ENCODE data around the gene IFRD2.
A peak's percentile ranks its signal among the peaks of the same experiment; 100 is the strongest.
"Not testable (repeated sequence)": the region's sequence is repeated elsewhere in the genome, so short reads cannot be mapped to it uniquely, and the experiment has no call there.

The IFRD2 gene

DNA sequence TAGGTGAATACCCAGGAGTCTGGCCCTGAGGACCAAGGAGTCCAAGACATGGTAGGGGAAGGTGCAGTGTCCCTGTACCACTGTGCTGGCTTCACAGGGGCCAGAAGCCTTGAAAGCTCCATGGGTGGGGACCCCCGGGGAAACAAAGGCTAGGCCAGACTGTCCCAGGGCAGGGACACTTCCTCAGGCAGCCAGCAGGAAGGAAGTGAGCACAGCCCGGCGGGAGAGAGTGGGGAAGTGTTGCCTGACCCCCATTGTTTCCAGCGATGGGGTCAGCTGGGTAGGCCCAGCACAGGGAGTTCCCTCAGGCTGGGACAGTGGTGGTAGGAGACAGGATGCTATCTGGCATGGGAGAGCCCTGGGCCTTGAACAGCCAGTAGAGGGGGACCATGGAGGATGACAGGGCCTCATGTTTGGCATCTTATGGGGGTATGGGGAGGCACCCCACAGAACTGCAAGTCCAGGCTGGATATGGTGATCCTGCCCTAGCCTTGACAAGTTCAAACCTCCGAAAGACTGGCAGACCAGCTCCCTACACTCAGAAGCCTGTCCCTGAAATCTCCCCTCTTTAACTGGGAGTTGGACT lies 31.5 kb upstream of the IFRD2 start:
- DNase-seq: no peak

DNA sequence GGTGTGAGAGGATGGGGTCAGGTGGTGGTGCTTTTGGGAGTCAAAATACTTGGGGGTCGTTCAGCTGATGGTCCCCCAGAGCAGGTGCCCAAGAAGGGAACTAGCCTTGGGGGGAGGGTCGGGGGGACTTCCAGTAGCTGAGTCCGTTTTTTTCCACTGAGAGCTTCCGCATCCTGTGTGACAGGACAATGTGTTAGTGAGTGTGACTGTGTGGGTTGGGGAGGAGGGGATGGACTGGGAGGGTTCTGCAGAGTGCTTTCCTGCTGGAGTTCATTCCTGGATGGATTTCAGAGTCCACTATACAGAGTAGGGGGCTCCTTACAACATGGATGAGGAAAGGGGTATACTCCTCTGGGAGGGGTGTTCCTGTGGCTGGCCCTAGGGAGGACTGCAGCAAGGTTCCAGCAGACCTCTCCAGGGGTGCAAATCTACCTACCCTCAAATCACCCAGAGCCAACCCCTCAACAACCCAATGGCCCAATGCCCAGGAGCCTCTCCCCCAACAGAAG lies 30.9 kb upstream of the IFRD2 start:
- no peak for DNase-seq

DNA sequence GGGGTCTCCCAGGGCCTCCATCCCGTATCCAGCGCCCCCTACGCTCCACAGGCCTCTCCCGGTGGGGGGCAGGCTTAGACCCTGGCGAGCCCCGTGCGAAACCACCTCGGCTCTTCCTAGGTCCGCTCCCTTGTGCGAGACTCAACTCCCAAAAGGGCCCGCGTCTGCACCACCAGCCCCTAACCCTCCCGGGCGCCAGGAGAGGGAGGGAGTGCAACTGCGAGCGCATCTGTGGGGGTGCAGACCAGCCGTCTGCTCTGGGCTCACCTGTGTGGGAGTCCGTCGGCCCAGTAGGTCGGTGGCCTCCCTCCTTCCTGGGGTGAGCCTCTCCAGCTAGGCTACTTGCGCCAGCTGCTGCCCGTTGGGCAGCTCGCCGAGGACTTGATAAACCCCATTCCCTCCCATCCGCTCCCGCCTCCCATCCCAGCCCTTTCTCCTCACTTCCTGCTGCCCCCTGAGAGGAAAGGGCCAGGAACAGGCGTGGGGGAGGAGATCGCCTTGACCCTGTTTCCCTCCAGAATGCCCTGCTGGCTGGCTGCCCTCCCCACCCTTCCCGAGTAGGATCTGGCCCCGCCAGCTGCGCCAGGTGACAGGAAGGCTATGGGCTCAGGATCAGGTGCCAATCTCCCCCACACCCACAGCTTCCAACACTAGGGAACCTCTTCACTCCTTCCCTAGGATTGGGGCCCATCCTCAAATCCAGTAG lies 30.3 kb upstream of the IFRD2 start, which contains the start of gene HYAL2:
Gene HYAL2 (minus strand): TSS at position 360 of the 706 bp plus-strand sequence. CDS start 2,256 bp downstream, outside the sequence.
- DNase-seq: no peak

DNA sequence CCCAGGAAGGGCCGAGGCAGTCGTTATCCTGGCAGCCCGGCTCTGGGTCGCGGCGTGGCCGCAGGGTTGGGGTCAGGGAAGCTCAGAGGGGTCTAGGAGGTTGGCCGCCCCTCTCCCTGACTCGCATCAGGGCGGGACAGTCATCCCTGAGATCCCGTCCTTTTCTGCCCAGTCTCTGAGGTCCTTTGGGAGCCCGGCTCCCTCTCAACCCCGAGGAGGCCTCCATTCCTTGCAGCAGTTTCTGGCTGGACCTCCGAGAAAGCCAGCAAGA lies 29.8 kb upstream of the IFRD2 start:
- DNase-seq: no peak

DNA sequence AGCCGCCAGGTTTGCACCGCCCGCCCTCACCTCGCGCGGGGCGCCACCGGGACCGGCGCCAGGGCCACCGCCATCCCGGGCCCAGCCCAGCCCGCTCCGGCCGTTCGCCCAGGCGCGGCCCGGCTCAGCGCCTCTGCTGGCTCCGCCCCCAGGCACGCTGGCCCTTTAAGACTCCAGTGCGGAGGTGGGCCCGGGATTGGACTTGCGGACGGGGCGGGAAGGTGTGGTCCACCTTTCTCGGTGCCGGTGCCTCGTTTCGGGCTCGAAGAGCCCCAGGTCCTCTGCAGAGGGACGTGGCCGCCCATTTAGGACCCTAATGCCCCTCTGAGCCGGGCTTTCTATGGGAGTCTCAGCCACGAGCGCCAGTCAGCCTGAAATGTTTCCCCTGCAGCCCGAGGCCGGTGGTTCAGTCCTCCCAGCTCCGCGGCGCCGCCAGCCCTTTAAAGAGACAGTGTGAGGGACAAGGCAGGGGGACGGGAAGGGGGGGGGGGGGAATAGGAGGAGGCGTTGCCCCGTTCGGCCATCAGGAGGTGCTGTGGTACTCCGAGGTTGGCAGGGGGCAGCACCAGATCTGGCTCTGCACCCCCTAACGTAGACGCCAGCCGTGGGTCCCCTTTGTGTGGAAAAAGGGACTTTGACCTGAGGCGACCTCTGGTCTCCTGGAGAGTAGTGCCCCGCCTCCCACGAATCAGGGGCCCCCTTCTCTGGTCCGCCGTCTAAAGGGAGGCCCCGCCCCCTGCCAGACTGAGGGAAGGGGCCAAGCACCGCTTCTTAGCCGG lies 29.3 kb upstream of the IFRD2 start:
- DNase-seq: peak; percentile 87

DNA sequence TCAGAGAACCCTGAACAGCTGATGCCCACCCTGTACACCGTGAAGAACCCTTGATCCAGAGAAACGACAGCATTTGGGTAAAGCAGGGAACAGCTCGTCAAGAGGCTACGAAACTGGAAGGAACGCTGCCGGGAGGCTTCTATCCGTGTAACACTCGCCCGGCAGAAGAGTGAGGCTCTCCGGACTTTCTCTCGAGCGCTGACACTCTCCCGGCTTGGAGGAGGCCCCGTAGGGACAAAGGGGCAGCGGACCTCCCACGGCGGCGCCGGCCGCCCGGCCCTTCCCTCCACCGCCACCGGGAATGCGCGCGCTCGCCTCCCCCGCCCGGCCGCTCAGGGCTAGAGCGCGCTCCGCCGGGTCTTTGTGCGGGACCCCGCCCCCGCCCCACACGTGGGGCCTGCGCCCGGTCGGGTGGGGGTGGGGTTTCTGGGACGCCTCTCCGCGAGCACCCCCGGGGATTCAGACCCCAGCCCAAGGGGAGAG lies 28.7 kb upstream of the IFRD2 start:
- peak; percentile 73 for DNase-seq

DNA sequence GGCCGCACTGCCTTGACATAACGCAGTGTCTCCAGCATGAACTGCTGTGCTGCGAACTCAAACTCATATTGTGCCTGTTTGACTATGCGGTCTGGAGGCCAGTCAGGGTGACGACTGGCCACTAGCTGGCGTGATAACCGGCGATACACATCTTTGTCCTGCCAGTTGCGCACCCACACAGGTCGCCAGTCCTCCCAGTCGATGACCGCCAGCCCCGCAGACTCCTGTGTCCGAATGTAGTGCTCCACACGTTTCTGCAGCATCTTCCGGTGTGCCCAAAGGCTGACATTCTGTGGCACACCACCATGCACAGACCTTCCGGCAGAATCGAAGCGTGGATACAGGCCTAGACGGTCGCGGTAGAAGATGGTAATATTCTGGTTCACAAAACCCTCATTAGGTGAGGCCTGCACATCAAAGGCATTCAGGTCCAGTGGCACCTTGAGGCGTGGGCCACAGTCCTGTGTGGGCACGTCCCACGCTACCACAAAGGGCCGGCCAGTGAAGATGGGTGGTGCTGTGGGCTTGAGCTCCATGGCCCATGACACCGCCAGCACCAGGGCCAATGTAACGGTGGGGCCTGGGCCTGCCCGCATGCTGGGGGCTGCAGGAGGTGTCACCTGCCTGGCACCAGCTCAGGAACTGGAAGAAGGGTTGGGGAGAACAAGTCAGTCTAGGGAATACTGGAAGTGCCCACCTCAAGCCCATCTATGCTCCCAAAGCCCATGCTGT lies 27.8 kb upstream of the IFRD2 start:
- DNase-seq: no peak

DNA sequence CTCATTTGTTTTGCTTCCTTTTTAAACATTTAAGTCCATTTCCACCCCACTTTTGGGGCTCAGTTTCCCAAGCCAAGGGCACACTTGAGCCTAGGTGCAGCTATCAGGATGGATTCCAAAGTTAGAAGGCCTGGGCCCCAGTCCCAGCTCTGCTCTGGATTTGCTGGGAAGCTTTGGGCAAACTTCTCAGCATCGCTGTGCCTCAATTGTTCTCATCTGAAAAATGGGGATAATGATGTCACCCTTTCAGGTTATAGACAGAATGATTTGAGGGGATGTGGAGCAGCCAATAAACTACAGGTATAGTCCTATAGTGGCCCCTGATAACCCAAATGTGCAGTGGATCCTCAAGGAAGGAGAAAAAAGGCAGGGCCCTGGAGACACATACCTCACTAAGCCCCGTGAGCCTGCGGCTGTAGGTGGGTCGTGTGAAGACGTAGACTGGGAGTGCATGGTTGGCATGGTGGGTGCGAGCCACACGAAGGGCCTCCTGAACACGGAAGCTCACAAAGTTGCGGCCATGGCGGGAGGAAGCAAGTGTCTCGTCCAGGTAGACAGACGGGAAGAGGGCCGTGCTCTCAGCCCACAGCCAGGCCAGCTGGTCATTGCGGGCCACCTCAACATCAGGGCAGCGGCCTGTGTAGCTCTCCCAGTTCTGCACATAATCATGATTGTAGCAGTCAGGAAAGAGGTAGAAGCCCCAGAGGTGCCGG lies 27.1 kb upstream of the IFRD2 start:
- DNase-seq: no peak

DNA sequence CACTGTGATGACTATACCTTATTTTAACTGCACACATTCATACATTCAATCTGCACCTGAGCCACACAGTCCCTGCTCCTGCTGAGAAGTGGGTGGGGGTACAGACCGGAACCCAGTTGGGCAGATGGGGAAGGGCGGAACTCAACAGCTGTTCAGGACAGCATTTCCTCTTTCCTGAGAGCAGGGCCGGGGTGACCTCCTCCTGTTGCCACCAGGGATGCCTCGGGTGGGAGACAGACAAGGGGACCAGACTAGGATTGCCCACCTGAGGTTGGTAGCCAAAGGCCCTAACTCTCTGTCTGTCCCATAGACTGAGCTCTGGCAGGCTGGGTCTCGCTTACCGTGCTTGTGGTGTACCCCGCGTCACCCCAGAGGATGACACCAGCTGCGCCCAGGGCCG lies 26.4 kb upstream of the IFRD2 start:
- no peak for DNase-seq

DNA sequence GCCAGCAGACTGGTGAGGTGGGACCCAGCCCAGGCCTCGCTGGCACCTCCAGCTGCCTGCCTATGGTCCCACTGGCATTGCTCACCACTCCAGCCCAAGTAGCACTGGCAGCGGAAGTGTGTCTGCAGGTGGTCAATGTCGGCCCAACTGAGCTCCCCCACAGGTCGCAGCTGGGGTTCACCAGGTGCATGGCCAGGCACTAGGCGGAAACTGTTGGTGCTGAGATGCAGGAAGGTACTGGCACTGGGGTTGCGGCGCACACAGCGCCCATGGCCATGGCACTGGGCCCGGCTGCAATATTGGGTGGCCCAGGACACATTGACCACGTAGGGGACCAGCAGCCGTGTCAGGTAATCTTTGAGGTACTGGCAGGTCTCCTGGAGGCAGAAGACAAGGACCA lies 25.9 kb upstream of the IFRD2 start:
- no peak for DNase-seq

DNA sequence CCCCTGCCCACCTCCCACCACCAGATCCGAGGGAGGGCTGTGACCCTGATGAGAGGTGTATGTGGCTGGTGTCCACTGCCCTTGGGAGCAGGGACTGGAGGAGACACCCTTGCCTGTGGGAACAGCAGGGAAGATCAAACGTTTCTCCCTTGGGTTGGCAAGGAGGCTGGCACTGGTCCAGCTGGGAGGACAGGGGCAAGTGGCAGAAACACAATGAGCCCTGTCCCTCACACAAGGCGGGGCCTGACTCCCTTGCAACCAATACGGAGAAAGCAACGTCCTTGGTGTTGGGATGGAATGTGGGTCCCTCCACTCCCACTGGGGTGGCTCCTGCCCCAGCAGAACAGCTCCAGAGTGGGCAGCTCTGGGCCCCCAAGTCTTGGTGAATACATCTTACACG lies 25.1 kb upstream of the IFRD2 start:
- DNase-seq: no peak

DNA sequence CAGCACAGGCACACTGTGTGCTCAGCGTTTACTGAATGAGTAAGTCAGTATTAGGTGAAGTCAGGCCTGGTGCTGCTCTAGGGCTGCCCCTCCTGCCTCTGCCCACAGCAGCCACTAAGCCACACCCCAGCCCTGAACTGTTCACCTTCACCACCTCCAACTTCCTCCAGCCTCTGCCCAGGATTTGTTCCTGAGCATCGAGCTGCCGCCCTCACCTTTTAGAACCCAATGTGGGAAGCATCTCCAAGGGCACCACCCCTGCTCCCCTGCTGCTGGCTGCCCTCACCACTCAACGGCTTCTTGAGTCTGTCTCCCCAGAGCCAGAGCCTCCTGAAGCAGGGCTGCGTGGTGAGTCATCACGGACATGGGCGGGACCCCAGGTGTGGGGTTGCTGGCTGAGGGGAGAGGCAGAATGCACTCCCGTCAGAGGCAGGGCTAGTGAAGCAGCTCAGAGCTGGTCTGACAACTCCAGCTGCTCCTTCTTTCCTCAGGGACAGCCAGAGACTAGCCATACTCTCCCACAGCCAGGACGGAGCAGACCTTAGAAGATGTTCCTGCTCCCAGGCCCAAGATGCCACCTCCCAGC lies 24.5 kb upstream of the IFRD2 start:
- peak; percentile 38 for DNase-seq

DNA sequence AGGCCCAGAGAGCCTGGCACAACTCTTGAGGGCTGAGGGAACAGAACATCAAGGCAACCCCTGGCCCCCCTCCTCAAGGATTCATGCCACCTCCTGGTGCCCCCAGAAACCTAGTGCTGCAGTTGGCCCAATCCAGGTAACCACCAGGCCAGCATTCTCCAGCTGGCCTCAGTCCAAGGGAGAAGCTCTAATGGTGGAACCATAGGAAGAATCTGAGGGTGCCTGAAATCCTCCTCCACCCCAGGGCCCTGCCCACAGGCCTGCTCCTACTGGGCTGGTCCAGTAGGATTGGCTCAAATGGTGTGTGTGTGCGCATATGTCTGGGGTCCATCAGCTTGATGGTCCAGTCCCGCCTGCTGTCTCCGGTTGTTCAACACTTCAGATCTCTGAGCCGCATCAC lies 22.6 kb upstream of the IFRD2 start:
- no peak for DNase-seq

DNA sequence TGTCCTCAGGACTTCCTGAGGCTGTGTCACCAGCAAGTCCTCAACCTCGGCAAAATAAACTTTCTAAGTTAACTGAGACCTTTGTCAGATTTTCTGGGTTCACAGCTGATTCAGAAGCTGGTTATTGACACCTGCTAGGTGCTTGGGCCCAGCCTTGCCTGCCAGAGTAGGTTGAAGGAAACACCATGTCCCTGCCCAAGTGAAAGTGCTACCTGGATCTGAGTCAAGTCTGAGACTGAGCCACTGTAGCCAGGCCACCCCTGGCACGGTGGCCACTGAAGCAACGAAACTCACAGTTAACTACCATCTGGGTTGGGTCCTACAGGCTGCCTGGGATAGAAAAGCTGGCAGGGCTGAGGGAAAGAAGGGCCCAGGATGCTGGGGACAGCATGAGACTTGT lies 22.1 kb upstream of the IFRD2 start:
- DNase-seq: no peak

DNA sequence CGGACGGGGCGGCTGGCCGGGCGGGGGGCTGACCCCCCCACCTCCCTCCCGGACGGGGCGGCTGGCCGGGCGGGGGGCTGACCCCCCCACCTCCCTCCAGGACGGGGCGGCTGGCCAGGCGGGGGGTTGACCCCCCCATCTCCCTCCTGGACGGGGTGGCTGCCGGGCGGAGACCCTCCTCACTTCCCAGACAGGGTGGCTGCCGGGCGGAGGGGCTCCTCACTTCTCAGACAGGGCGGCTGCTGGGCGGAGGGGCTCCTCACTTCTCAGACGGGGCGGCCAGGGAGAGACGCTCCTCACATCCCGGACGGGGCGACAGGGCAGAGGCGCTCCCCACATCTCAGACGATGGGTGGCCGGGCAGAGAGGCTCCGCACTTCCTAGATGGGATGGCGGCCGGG lies 19.8 kb upstream of the IFRD2 start:
- DNase-seq: not testable (repeated sequence)

DNA sequence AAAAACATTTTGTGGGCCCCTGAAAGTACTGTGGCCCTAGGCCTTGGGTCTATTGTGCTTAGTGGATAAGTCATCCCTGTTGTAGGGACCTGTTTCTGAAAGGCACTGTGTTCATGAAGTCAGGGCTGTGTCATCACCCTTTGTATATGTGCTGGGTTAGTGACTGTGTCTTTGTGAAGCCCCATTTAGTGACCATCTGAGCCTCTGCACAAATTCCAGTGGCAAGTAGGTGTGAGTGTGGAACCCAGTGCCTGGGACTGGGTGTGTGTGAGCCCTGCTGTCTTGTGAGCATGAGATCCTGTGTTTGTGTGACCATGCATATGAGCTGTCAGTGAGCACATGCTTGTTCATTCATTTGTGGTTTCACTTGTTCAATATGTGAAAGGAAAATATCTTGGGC lies 12.4 kb upstream of the IFRD2 start:
- DNase-seq: no peak

DNA sequence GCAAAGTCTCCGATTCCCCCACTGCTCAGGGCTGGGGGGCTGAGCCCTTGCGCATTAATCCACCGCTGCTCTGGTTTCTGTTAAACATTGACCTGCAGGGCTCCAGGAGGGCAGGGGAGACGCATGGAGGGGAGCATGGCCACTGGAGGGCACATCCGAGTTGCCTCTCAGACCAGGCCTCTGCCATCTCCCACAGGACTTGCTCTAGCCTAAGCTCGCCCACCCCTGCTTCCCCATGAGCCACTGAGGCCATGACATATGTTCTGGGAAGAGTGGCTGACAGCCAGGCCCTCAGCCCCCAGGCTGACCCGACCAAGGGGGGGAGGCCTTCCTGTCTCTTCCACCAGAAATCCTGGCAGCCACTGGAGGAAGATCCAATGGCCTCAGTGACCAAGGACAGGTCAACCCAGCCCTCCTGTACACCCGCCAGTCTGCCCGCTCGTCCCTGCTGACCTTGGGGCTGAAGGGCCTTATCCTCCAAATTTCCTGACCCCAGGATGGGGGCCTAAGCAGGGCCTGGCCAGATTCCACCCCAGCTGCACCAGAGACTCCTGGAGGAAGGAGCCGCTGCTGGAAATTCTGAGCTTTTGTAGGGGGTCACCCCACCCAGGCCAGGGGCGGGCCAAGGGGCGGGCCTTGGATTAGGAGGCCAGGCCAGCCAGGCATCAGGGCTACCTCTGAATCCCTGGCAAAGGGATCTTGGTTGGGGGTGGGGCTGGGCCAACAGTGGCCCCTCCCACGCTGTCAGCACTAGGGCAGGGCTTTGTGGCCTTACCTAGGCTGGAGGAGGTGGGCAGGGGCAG lies 11.0 kb upstream of the IFRD2 start, which contains the start of gene HYAL1:
Gene HYAL1 (minus strand): TSS at position 562 of the 803 bp plus-strand sequence. CDS start 618 bp downstream, outside the sequence.
- no peak for DNase-seq

DNA sequence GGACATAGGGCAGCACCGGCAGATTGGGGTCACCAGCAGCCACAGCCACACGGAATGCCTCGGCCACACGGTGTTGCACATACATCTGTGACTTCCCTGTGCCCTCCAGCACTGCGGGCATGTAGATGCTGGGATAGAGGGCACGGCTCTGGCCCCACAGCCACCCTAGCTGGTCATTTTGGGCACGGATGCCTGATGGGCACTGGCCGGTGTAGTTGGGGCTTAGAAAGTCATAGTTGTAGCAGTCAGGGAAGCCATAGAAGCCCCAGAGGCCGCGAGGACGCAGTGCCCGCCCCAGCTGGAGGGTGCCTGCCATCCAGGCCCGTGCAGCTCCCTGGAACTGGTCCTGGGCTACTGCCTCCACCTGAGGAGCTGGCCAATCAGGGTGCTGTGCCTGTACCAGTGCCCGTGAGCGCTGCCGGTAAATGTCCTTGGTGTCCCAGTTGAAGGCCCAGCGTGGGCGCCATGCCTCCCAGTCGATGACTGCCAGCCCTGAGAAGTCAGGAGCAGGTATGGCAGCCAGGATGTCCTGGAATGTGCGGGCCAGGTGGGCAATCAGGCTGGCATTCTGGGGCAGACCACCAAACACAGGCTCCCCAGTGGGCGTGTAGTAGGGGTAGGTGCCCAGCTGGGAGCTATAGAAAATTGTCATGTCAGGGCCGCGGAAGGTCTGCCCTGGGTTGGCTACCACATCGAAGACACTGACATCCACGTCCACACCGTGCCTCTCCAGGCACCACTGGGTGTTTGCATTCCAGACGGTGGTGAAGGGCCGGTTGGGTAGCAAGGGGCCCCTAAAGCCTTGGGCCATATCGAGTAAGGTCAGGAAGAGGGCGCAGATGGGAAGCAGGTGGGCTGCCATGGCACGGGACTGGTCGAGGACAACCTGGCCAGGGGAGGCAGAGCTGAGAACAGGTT lies 10.1 kb upstream of the IFRD2 start:
- no peak for DNase-seq

DNA sequence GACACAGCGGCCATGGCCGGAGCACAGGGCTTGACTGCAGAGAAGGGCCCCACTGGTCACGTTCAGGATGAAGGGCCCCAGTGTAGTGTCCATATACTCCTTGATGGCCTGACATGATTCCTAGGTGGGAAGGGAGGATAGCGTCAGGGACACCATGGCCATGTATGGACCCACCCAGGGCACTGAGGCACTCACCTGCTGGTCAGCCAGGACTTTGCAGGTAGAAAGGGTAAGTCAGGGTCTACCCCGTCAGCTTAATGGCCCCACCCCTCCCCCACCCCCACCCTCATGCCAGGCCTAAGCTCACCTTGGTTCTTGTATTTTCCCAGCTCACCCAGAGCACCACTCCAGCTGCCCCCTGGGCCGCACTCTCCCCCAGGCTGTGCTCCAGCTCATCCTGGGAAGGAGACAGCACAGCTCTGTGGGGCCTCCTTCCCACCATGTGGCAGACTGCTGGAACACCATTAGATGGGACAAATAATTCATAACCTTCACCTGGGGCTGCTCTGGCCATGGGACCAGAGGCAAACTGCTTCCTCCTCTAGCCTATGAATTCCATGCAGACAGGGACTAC lies 8.5 kb upstream of the IFRD2 start:
- no peak for DNase-seq

Data from T1000 (cell line).